Measurements from ENCODE around the gene ALK.

DNA sequence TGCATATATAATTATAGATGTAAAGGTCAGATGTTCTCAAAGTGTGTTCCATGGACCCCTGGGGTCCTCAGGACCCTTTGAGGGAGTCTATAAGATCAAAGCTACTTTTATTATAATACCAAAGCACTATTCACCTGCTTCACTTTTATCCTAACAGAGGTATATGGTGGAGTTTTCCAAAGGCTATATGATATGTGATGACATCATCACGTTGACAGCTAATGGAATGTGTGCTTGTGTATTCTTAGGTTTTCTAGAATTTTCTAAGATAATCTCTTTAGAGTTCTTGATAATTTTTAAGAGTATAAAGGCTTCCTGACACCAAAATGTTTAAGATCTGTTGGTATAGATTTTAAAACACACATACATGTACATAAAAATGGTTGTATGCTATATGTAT lies 10.4 kb upstream of the ALK start:
- no peak for TF ChIP-seq POLR2AphosphoS5 (IDR thresholded peaks at IDR 0.05; ENCODE audit: borderline replicate concordance, low read depth, low read length)
- no peak for TF ChIP-seq EZH2 (IDR thresholded peaks at IDR 0.05)
